AG20443 (cell line): ENCODE results near the gene IL20.

ENCODE experiments used
- DNase-seq: peaks from one replicate; pipeline ENCODE4 v3.0.0; 2012; ENCODE audit warnings: low spot score, mixed read lengths

The IL20 gene, protein sequence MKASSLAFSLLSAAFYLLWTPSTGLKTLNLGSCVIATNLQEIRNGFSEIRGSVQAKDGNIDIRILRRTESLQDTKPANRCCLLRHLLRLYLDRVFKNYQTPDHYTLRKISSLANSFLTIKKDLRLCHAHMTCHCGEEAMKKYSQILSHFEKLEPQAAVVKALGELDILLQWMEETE

DNA sequence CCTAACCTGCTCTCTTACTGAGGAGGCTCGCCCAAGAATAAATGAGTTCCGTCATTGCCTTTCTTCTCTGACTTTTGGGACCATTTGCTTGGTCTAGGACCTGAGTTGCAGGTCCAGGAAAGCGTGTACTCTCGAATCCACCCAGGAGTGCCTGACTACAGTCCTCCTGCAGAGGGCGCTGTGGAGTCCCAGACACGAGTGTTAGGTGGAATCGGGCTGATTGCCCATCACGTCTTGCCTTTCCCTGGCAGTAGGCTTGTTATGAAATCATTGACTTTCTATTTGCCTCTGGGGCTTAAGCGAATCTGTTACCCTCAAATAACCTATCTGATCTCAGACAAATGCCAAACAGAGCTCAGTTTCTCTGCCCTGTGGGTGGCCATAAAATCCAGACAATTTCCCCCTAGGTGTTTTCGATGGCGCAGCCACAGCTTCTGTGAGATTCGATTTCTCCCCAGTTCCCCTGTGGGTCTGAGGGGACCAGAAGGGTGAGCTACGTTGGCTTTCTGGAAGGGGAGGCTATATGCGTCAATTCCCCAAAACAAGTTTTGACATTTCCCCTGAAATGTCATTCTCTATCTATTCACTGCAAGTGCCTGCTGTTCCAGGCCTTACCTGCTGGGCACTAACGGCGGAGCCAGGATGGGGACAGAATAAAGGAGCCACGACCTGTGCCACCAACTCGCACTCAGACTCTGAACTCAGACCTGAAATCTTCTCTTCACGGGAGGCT lies at the start of gene IL20:
IL20 (plus strand) TSS at position 685 of the 733 bp plus-strand sequence. CDS start 230 bp downstream, outside the sequence.
- peak; percentile 82 for DNase-seq

DNA sequence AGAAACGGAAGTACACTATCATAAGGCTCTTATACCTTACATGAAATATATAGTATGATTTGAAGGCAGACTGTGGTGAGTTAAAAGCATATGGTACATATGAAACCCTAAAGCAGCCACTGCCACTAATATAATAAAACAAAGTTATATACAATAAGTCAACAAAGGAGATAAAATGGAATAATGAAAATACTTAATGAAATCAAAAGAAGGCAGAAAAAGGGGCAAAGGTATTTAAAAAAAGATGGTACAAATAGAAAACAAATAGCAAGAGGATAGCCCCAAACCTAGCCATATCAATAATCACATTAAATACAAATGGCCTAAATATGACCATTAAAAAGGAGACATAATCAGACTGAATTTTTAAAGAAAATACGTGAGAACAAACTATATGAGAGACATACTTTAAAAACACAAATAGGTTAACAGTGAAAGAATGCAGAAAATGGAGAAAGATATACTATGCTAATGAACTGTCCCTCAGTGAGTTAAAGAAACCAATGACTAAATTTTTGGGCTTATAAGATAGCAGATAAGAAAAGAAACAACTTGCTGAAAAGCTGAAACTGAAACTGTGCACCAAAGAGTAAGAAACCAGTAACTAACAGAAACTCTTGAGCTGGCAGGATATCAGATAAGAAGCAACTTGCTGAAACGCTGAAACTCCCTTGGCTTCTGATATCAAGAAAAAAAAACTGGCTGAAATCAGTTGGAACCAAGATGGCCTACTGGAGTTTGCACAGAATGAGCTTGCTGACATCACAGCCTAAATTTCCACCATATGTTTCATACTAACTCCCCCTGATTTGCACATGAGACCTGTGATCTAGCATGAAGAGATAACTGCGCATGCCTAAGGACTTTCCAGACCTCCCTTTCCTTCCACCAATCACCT lies 48.8 kb upstream of the IL20 start:
- DNase-seq = no peak

DNA sequence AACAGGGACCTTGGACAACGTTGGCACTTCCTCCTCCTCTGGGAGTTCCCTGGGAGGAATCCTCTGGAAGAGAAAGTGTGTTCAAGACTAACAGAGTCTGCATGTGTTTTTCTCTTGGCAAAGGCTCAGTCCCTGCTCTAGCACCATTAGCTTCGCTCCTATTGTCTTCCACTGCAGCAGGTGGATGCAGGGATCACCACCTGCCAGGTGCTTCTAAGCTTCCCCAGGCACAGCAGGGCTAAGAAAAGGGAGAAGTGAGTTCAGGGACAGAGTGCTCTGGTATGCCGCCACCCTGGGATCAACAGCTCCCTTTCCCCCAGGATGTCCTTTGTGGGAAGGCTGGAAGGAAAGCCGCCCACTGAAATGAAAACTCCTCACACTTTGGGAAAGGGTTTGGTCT lies 43.9 kb upstream of the IL20 start:
- no peak for DNase-seq

DNA sequence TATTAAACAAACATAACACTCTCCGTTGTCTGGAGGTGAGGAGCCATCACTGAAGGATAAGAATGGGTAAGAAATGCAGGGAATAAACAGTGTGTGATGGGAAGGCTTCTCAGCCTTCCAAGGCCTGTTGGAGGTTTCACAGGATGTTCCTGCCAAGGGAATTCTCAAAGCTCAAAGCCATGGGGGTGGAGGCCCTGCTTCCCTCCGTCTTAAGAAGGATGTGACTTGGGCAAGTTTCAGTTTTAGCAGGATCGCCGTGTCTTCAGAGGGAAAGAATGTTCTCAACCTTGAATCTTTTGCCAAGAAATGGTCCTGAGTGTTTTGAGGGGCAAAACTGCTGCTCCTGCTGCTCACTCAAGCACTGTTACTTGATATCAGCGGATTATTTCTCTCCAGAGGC lies 41.7 kb upstream of the IL20 start:
- DNase-seq = no peak

DNA sequence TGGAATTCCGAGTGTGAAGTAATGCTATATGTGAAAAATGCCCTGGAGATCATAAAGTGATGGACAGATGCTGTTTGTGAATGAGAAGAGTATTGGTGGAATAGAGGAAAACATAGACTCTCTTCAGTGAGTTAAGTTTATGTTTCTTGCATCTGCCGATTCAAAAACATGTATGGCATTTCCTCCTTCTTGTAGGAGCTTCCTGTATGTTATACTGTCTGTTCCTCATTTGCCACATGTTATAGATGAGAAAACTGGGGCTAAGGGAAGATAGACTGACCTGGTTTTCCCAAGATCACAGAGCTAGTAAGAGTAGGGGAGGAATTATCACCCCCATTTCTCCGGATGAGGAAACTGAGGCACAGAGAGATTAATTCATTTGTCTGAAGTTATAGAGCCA lies 41.1 kb upstream of the IL20 start:
- no peak for DNase-seq

DNA sequence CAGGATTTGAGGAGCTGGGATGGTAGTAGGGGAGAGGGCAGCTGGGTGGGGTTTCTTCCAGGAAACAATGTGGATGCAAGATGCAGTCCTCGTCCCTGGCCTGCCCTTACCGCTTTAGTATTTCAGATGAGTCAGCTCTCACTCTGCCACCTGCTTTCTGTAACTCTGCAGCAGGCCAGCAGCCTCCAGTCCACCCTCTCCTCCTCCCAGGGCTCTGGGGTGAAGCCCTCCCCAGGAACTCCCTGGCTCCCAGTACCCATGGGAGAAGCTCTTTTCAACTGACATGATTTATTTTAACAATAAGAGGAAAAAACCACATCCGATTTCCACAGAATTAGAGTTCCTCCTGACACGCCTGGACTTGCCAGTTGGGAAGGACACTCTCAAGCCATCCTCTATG lies 39.0 kb upstream of the IL20 start:
- no peak for DNase-seq

DNA sequence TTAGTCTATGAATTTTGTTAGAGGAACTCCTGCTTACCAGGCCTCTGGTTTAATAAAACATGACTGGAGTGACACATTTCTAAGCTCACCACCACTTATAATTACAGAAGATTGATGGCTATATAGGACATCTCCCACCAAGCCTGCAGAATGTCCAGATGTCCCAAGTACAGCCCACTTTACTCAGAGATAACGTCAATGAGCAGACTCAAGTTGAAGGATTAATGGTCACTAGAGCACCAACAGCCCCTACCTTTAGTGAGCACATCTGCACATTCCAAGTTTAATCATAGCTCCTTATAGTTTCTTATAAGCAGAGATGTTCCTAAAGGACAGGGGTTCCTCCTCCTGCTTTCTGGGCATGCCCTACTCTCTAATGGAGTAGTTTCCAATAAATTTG lies 37.4 kb upstream of the IL20 start:
- DNase-seq = no peak

DNA sequence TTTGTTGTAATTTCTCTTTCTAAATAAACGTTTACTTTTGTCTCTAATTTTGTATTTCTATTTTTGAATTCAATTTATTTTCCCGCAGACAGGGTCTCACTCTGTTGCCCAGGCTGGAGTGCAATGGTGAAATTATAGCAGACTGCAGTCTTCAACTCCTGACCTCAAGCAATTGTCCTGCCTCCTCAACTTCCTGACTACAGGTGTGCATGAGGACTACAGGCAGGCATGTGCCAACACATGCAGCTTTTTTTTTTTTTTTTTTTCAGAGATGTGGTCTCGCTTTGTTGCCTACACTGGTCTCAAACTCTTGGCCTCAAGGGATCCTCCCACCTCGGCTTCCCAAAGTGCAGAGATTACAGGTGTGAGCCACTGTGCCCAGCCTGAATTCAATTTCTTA lies 36.7 kb upstream of the IL20 start:
- DNase-seq = no peak

DNA sequence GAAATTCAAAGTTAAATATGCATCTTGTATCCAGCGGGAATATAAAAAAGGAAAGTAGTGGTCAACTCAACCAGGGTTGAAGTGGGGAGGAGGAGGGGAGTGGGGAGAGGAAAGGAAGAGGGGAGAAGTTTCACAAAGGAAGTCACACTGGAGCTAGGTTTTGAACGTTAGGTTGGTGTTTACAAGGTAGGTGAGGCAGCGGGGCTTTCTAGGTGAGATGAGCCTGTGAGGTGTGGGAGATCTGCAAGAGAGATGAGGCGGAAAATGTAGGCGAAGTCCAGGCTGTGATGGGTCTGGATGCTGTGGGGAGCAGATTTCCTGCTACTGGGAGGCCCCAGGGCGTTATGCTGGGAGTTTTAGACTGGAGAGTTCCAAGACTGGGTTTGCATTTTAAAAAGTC lies 36.1 kb upstream of the IL20 start:
- DNase-seq = no peak

DNA sequence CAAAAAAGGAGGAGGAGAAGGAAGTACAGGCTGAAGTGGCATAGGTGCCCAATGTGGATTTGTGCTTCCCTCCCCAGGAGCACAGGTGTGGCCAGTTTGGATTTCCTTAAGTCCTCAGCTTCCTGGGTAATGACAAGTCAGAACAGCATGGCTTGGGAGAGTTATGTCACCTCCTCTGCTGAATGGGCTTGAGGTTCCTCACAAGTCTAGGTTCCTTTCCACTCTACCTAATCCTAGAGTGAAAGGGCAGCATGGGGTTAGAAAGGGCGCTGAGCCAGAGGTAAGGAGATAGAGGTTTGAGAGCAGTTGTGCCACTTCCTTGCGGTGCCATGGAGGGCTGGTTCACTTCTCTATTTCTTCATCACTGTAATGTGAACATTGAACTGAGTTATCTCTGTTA lies 35.5 kb upstream of the IL20 start:
- no peak for DNase-seq

DNA sequence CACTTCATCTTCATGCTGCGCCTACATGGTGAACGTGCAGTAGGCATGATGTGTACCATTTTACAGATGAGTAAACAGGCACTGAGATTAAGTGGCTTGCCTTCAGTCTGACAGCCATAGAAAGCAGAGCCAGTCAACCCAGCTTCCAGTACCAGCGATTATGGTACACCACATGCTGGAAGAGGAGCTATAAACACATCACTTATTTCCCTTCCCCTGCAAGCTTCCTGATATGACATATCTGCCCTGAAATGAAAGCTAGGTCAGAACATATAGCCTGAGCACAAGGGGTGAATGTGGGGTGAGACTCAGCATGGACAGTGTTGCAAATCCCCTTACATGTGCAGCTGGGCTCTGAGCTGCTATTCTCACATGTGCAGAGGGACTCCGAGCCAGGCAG lies 33.8 kb upstream of the IL20 start:
- no peak for DNase-seq

DNA sequence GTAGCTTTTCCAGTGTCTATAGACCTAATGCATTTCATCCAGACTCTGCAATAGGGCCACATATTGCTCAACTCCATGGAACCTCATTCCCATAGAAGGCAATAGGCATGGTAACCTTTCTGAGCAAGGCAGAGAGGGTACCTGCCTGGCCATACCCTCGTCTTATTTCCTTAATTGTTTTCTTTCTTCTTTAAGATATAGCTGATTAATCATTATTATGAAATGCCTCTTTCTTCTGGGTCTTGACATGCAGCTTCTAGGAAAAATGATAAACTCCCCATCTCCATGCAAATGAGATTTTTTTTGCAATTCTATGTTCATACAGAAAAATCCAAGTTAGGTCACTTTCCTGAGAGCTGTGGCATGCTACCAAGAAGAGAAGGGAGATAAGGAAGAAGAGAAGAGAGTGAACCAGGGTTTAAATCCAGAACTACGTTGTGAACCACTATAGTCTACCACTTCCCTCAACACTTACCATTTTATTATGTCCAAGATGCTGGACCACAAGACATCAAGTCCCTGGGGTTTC lies 33.0 kb upstream of the IL20 start:
- no peak for DNase-seq

DNA sequence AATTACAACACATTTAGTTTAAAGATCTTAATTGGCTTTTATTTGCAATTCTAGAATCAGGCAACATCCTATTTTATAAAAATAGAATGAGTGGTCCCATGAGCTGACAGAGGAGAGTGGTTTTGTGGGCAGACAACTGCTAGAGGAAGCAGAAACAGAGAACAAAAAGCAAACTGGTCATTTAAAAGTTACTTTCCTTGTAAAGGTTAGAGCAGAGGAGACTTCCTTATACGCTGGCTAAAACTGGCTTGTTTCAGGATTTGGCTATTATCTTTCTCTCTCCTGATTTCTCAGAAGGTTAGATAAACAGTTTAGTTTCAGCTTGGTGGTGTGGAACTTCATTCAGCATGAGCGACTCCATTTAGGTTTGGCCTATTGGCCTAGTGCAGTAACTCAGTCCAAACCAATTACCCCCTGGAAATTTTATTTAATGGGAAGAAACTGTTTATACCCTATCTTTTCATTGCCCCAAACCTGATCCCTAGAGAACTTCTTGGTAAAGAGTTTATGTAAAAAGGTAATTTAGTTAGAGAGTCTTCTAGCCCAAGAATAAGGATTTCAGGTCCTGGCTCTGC lies 32.2 kb upstream of the IL20 start:
- DNase-seq = no peak

DNA sequence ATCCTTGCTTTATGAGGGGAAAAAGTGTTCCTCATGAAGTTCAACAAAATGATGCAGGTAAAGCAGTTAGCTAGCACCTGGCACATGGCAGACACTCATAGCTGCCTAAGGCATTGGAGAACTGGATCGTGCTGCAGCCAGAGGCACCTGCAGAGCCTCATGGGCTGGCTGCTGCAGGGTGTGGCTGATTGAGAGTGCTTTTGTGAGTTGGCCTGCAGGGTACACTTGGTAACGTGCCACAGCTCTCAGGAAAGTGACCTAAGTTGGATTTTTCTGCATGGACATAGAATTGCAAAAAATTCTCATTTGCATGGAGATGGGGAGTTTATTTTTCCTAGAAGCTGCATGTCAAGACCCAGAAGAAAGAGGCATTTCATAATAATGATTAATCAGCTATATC lies 31.6 kb upstream of the IL20 start:
- no peak for DNase-seq

DNA sequence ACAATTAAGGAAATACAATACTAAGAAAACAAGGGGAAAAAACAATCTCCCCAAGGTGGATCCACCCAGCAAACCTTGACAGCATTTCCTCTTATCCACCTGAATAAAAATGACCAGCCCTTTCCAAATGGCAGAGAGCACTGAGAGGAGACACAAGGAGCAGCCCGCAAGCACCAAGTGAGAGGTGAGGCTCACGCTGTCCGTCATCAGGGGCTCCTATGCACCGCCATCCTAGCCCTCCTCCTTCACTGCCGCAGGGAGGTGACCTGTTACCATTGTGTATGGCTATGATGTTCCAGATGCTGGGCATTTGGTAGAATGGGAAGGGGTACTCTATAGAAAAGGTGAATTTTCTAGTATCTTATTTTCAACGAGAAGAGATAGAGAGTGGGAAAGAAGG lies 31.2 kb upstream of the IL20 start:
- DNase-seq = no peak

DNA sequence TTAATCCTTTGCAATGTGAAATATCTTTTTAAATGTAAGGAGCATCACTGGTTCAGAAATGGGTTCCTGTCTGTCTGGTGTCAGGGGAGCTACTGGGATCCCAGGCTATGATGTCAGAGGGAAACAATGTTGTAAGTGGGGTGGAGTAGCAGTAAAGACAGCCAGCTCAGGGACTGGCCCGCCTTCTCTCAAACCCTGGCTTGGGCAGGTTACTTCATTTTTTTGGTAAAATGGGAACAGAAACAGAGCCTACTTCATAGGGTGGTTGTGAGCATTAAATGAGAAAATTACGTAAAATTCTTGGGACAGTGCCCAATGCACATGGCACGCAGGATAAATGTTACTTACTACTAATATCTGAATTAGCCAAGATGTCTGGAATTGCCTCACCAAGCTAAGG lies 30.7 kb upstream of the IL20 start:
- DNase-seq = peak; percentile 51

DNA sequence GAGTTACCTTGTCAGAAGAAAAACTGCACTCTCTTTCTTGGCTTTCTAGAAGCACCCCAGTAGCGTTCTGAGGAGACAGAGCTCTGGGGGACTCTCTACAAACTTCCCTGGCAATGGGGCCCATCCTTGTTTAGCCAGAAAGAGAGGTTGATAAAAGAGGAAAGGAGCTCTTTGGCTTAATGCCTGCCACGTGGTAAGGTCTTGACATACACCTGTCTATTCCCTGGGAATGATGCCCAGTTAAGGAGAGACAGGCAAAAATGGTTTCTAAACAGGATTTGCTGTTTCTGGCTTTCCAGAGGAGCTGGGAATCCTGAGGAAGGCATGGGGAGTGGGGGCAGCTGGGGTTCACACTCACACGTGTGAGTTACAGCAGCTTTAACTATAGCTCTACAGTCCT lies 30.2 kb upstream of the IL20 start:
- no peak for DNase-seq

DNA sequence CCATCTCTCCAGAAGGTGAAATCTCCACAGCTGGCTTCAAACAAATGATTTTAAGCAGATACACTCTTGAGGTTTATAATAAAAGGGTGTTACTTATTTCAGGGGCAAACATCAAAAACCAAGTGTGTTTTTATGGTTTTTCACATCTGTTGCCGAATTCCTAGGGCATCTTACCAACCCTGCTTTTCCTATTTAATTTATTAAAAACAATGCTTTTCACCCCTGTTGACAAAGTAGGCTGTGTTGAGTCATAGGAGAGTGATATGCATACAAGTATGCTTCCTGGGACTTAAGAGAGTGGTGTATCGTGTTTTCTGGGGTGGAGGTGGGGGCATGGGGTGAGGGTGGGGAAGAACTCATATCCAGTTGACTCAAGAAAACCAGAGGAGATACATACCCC lies 29.3 kb upstream of the IL20 start:
- DNase-seq = no peak

DNA sequence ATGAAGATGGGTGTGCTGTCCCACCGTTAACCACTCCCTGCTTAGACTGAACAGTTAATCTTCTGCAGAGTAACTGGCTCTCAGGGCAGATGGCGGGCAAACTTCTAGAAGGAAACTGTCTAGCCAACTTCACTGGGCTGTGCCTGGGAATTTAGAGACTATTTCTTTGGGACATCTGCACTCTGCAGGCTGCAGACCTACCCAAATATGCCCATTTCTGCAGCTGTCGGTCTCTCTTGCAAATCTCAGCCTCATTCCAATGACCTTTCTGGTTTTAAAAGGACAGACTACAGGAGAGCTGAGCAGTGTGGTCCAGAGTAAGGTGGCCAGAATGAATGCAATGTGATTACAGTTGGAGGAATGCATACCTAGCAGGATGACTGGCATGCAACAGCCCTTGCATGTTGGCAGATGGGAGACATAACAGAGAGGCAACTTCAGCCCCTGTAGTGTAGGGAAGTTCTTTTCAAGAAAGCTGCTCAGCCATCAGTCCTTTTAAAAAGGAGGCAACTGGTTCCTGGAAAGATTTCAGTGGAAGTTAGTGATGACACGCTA lies 26.3 kb upstream of the IL20 start:
- DNase-seq = no peak

DNA sequence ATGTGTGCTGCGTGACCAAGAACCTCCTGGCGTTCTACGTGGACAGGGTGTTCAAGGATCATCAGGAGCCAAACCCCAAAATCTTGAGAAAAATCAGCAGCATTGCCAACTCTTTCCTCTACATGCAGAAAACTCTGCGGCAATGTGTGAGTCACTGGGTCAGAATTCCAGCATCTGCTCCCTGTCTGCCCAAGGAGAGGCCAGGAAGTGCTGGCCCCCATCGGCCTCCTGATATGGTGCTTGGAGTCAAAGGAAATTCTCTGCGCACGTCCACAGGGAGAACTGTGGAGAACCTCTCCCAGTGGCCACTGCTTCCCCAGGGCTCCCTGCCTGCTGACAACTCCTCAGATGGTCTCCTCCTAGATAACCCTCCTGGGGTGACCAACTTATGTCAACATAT lies 25.6 kb upstream of the IL20 start:
- peak; percentile 87 for DNase-seq

DNA sequence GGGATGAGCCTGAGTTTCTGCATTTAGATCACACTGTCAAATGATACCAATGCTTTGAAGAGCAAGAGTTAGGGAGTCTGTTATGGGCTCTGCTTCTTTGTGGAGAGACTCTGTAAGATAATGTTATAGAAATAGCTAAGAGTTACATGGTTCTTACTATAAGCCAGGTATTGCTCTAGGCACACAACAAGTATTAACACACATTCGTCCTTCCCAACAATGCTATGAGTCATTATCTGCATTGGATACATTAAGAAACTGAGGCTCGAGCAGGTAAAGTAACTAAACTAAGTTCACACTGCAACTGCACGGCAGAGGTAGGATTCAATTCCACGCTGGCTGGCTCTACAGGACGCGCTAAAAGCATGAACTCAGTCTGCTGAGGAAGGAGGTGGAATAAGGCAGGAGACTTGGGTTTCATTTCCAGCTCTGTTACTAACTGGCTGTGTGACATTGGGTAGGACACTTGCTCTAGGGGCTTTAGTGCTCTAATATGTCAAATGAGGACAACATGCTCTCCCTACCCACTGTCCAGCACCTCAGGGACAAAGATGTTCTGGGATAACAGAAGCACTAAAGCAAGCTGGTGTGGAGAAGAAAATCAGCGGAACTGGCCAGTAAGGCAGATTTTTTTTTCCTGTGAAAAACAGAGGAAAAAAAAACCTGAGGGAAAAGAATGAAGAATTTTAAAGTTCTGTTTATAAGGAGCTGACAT lies 23.7 kb upstream of the IL20 start:
- DNase-seq = no peak

DNA sequence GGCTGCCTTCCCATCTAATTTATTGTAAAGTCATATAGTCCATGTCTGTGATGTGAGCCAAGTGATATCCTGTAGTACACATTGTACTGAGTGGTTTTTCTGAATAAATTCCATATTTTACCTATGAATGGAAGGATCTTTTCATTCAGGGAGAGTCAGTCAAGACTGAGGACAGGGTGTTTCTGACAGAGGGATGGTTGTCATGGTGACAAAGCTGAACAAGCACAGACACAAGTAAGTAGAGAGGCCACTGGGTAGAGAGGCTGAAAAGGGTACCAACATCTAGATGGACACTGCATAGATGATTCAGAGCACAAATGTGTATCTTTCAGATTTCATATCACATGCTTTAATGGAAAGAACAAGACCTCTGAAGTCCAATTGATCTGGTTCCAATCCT lies 22.6 kb upstream of the IL20 start:
- no peak for DNase-seq
